Raji (cell line): ENCODE measurements around the gene KIR2DL1.
"Not testable (repeated sequence)": the region's sequence is repeated elsewhere in the genome, so short reads cannot be mapped to it uniquely, and the experiment has no call there.

ENCODE experiments used
- POLR2A ChIP-seq: IDR thresholded peaks from 2 replicates; pipeline ENCODE4 v1.6.1; 2011; ENCODE audit warnings: low read depth, low read length, control low read depth; ENCODE audit not compliant: insufficient read depth

The KIR2DL1 gene

GRCh38 chr19:54769646-54770045 is at the start of gene KIR2DL1:
TSS of gene KIR2DL1 (plus strand) at chr19:54769793. CDS start at chr19:54769851, 58 bp downstream.
- TF ChIP-seq POLR2A = not testable (repeated sequence)

- TF ChIP-seq POLR2A = no peak
Measured at GRCh38 chr19:54724142-54724541, 45.5 kb upstream of the KIR2DL1 start, which contains the start of gene KIR3DL3. TSS of gene KIR3DL3 (plus strand) at chr19:54724442. CDS start at chr19:54724497, 55 bp downstream.

GRCh38 chr19:54724644-54725043 is 44.9 kb upstream of the KIR2DL1 start:
- no peak for TF ChIP-seq POLR2A

- no peak for TF ChIP-seq POLR2A
Measured at GRCh38 chr19:54725321-54725720, 44.3 kb upstream of the KIR2DL1 start.

- TF ChIP-seq POLR2A = no peak
Measured at GRCh38 chr19:54727562-54727961, 42.0 kb upstream of the KIR2DL1 start.

- TF ChIP-seq POLR2A = no peak
Measured at GRCh38 chr19:54728167-54728566, 41.4 kb upstream of the KIR2DL1 start.

- TF ChIP-seq POLR2A = no peak
Measured at GRCh38 chr19:54729416-54730188, 40.0 kb upstream of the KIR2DL1 start.

GRCh38 chr19:54731191-54731590 is 38.4 kb upstream of the KIR2DL1 start:
- TF ChIP-seq POLR2A = no peak

GRCh38 chr19:54738306-54738705 is 31.3 kb upstream of the KIR2DL1 start, which contains the start of gene KIR2DL3:
TSS of gene KIR2DL3 (plus strand) at chr19:54738513. CDS start at chr19:54738546, 33 bp downstream.
- not testable (repeated sequence) for TF ChIP-seq POLR2A

- TF ChIP-seq POLR2A = no peak
Measured at GRCh38 chr19:54738715-54739114, 30.9 kb upstream of the KIR2DL1 start.

GRCh38 chr19:54739587-54740497 is 29.8 kb upstream of the KIR2DL1 start:
- TF ChIP-seq POLR2A = no peak

- TF ChIP-seq POLR2A = no peak
Measured at GRCh38 chr19:54790711-54791110, 21.1 kb downstream of the KIR2DL1 start.

- TF ChIP-seq POLR2A = no peak
Measured at GRCh38 chr19:54791476-54791875, 21.9 kb downstream of the KIR2DL1 start.

GRCh38 chr19:54792814-54793213 is 23.2 kb downstream of the KIR2DL1 start:
- TF ChIP-seq POLR2A = no peak

GRCh38 chr19:54795758-54796157 is 26.2 kb downstream of the KIR2DL1 start:
- TF ChIP-seq POLR2A = no peak

GRCh38 chr19:54803410-54803809 is 33.8 kb downstream of the KIR2DL1 start, which contains the start of gene KIR2DL4:
TSS of gene KIR2DL4 (plus strand) at chr19:54803610. CDS start at chr19:54803652, 42 bp downstream.
- no peak for TF ChIP-seq POLR2A
